Spleen (tissue), 7 donors: Measurements from ENCODE around the gene GRIA1.

Experiments used
- POLR2A ChIP-seq, 3 donors: fragments of 450-650 bp; IDR thresholded peaks; one replicate each; pipeline ENCODE4 v1.5.1; 2017; ENCODE audit warnings: antibody characterized with exemption in 3 of 3, mild to moderate bottlenecking in 1 of 3
- POLR2AphosphoS5 ChIP-seq, 3 donors: sonication (generic); formaldehyde crosslinking; IDR thresholded peaks; one replicate each; pipeline ENCODE4 v1.5.1; 2017; ENCODE audit warnings: antibody characterized with exemption in 3 of 3
- TF ChIP-seq, protein P1 (sequence below), 11 experiments: fragments of 200-600 bp in 7 of 11; fragments of 450-650 bp in 4 of 11; sonication (generic) in 4 of 11; IDR thresholded peaks in 8 of 11; conservative IDR thresholded peaks in 3 of 11; 1 replicate in 7 of 11; 2 replicates in 4 of 11; pipeline versions ENCODE4 v1.4.0 to v1.8.0; 2016 to 2021; ENCODE audit warnings: antibody characterized with exemption in 11 of 11, inconsistent platforms in 4 of 11, mild to moderate bottlenecking in 1 of 11
- donor health status: DM: no; HTN: no; CAD: no; lungs with moderate emphysema.
- donor health status: DM: no; HTN: no; CAD: no.
- donor health status: DM: no; HTN: no; CAD: no.

- TF ChIP-seq, protein P1, sequence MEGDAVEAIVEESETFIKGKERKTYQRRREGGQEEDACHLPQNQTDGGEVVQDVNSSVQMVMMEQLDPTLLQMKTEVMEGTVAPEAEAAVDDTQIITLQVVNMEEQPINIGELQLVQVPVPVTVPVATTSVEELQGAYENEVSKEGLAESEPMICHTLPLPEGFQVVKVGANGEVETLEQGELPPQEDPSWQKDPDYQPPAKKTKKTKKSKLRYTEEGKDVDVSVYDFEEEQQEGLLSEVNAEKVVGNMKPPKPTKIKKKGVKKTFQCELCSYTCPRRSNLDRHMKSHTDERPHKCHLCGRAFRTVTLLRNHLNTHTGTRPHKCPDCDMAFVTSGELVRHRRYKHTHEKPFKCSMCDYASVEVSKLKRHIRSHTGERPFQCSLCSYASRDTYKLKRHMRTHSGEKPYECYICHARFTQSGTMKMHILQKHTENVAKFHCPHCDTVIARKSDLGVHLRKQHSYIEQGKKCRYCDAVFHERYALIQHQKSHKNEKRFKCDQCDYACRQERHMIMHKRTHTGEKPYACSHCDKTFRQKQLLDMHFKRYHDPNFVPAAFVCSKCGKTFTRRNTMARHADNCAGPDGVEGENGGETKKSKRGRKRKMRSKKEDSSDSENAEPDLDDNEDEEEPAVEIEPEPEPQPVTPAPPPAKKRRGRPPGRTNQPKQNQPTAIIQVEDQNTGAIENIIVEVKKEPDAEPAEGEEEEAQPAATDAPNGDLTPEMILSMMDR (IDR thresholded peaks at IDR 0.05 in 8 of 11, conservative IDR thresholded peaks at IDR 0.05 in 3 of 11): no peak
- no peak for TF ChIP-seq POLR2A (IDR thresholded peaks at IDR 0.05)
- no peak for TF ChIP-seq POLR2AphosphoS5 (IDR thresholded peaks at IDR 0.05)
Observed at GRCh38 chr5:153530357-153531143, 40.1 kb downstream of the GRIA1 start.
